ENCODE data around the gene PURA.

The PURA gene

GRCh38 chr5:140109759-140110645 is 3.9 kb upstream of the PURA start:
- no peak for DNase-seq (ENCODE audit: low read depth)

- no peak for DNase-seq (ENCODE audit: low read depth)
Measured at GRCh38 chr5:140110646-140110957, 3.3 kb upstream of the PURA start.

- no peak for DNase-seq (ENCODE audit: low read depth)
Measured at GRCh38 chr5:140111011-140111858, 2.7 kb upstream of the PURA start.

- no peak for DNase-seq (ENCODE audit: low read depth)
Measured at GRCh38 chr5:140111859-140112551, 1.9 kb upstream of the PURA start.

GRCh38 chr5:140112685-140113179 is 1.2 kb upstream of the PURA start:
- DNase-seq (ENCODE audit: low read depth): no peak

GRCh38 chr5:140113180-140113698 is 670 bp upstream of the PURA start:
- DNase-seq (ENCODE audit: low read depth): no peak

- no peak for DNase-seq (ENCODE audit: low read depth)
Measured at GRCh38 chr5:140114341-140115185, 654 bp downstream of the PURA start.

GRCh38 chr5:140115186-140115500 is 1.2 kb downstream of the PURA start:
- no peak for DNase-seq (ENCODE audit: low read depth)

- DNase-seq (ENCODE audit: low read depth): no peak
Measured at GRCh38 chr5:140116716-140117115, 2.8 kb downstream of the PURA start.

- DNase-seq (ENCODE audit: low read depth): no peak
Measured at GRCh38 chr5:140117523-140117922, 3.6 kb downstream of the PURA start.

GRCh38 chr5:140118302-140118936 is 4.5 kb downstream of the PURA start:
- DNase-seq (ENCODE audit: low read depth): no peak

- DNase-seq (ENCODE audit: low read depth): no peak
Measured at GRCh38 chr5:140125637-140126036, 11.7 kb downstream of the PURA start, which contains the start of gene IGIP. IGIP (plus strand) TSS chr5:140125937; CDS start chr5:140128477, 2,540 bp downstream.

GRCh38 chr5:140126315-140127012 is 12.6 kb downstream of the PURA start:
- DNase-seq (ENCODE audit: low read depth): no peak

- DNase-seq (ENCODE audit: low read depth): no peak
Measured at GRCh38 chr5:140128376-140128775, 14.5 kb downstream of the PURA start.

- DNase-seq (ENCODE audit: low read depth): no peak
Measured at GRCh38 chr5:140130949-140131733, 17.2 kb downstream of the PURA start.

GRCh38 chr5:140131967-140132409 is 18.1 kb downstream of the PURA start:
- DNase-seq (ENCODE audit: low read depth): no peak

- DNase-seq (ENCODE audit: low read depth): no peak
Measured at GRCh38 chr5:140133514-140134167, 19.7 kb downstream of the PURA start.

- no peak for DNase-seq (ENCODE audit: low read depth)
Measured at GRCh38 chr5:140134277-140134935, 20.5 kb downstream of the PURA start.

Measured in stimulated activated CD8-positive, alpha-beta memory T cell treated with anti-CD3 and anti-CD28 coated beads, Interleukin-7, amount 100 ng/mL, for 24 hours (primary cell).